Measurements from ENCODE around the gene AKIP1. TPM values are rescaled to one million over a fixed set of nuclear protein-coding genes. Genes with fewer than 3 reads are reported as not detected.
"Not testable (repeated sequence)": the region's sequence is repeated elsewhere in the genome, so short reads cannot be mapped to it uniquely, and the experiment has no call there.

Gene AKIP1
- total RNA-seq, 1 donor, result 39.1 TPM

GRCh38 chr11:8932564-8933180 is 21.7 kb downstream of the AKIP1 start, which contains the start of gene C11orf16:
Gene C11orf16 (minus strand): TSS chr11:8932947. CDS start chr11:8932308, 639 bp downstream.
- H3K27ac ChIP-seq (ENCODE audit: low read depth, low read length), result no peak within 1 kb of the TSS
- H3K36me3 ChIP-seq (ENCODE audit: insufficient read depth, low read length), result no peaks in the 10 kb centered on the region
- no peak for TF ChIP-seq CTCF (IDR thresholded peaks at IDR 0.05; ENCODE audit: extremely low read depth, low read depth, low read length)
- DNase-seq (ENCODE audit: insufficient read length, low spot score, missing footprints), result no peak
- no peak within 1 kb of the TSS for H3K4me3 ChIP-seq (ENCODE audit: insufficient read depth, low read length)
- peaks cover 12% of the 10 kb centered on the region for H3K4me1 ChIP-seq (ENCODE audit: insufficient read depth, low read length)
- no peaks in the 10 kb centered on the region for H4K20me1 ChIP-seq (ENCODE audit: insufficient read depth, low read length)
- H3K9me3 ChIP-seq (ENCODE audit: low read depth, low read length), result no peaks in the 10 kb centered on the region
- H2AFZ ChIP-seq (ENCODE audit: low read length), result peak within 1 kb of the TSS; percentile 11
- no peaks in the 10 kb centered on the region for H3K79me2 ChIP-seq (ENCODE audit: insufficient read depth, low read length)
- no peaks in the 10 kb centered on the region for H3K27me3 ChIP-seq (ENCODE audit: insufficient read depth, low read length)
- no peak within 1 kb of the TSS for H3K4me2 ChIP-seq (ENCODE audit: insufficient read depth, low read length)

DNA sequence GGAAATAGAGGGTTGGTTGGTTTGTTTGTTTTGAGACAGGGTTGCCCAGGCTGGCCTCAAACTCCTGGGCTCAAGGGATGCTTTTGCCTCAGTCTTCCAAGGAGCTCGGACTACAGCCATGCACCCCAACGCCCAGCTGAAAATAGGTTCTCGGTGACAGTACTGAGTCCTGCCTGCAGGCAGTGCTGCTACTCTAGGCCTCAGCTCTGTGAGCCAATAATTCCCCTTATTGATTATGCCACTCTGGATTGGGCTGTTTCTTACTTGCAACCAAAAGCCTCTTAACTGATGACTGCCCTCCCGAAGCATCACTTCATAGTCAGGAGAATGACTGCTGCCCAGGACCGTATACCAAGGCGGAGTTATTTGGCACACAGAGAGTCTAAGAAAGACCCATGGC is 22.9 kb downstream of the AKIP1 start:
- no peak overlapping the region for H3K4me3 ChIP-seq (ENCODE audit: insufficient read depth, low read length)
- peaks cover 8% of the 10 kb centered on the region for H3K4me1 ChIP-seq (ENCODE audit: insufficient read depth, low read length)
- H3K27ac ChIP-seq (ENCODE audit: low read depth, low read length), result no peak overlapping the region
- TF ChIP-seq CTCF (IDR thresholded peaks at IDR 0.05; ENCODE audit: extremely low read depth, low read depth, low read length), result peak; percentile 22
- H3K9me3 ChIP-seq (ENCODE audit: low read depth, low read length), result no peaks in the 10 kb centered on the region
- H2AFZ ChIP-seq (ENCODE audit: low read length), result peak overlapping the region; percentile 11
- no peak overlapping the region for H3K4me2 ChIP-seq (ENCODE audit: insufficient read depth, low read length)
- H3K27me3 ChIP-seq (ENCODE audit: insufficient read depth, low read length), result no peaks in the 10 kb centered on the region
- no peaks in the 10 kb centered on the region for H3K36me3 ChIP-seq (ENCODE audit: insufficient read depth, low read length)
- no peaks in the 10 kb centered on the region for H4K20me1 ChIP-seq (ENCODE audit: insufficient read depth, low read length)
- DNase-seq (ENCODE audit: insufficient read length, low spot score, missing footprints), result no peak
- H3K79me2 ChIP-seq (ENCODE audit: insufficient read depth, low read length), result no peaks in the 10 kb centered on the region

- Histone ChIP-seq H2AFZ (ENCODE audit: low read length) (no peak overlapping the region), H3K36me3 (ENCODE audit: insufficient read depth, low read length) (no peaks in the 10 kb centered on the region), H3K27ac (ENCODE audit: low read depth, low read length) (no peak overlapping the region)
Measured at GRCh38 chr11:8934742-8935488, 23.9 kb downstream of the AKIP1 start.

GRCh38 chr11:8935789-8936188 is 24.8 kb downstream of the AKIP1 start:
- not testable (repeated sequence) for DNase-seq (ENCODE audit: insufficient read length, low spot score, missing footprints); H2AFZ ChIP-seq (ENCODE audit: low read length); H3K27me3 ChIP-seq (ENCODE audit: insufficient read depth, low read length); H3K27ac ChIP-seq (ENCODE audit: low read depth, low read length); H3K79me2 ChIP-seq (ENCODE audit: insufficient read depth, low read length); H4K20me1 ChIP-seq (ENCODE audit: insufficient read depth, low read length); H3K4me1 ChIP-seq (ENCODE audit: insufficient read depth, low read length); H3K4me3 ChIP-seq (ENCODE audit: insufficient read depth, low read length); H3K9me3 ChIP-seq (ENCODE audit: low read depth, low read length); H3K36me3 ChIP-seq (ENCODE audit: insufficient read depth, low read length); H3K4me2 ChIP-seq (ENCODE audit: insufficient read depth, low read length)

More at GRCh38 chr11:8934742-8935488, 23.9 kb downstream of the AKIP1 start:
- no peaks in the 10 kb centered on the region for H3K9me3 ChIP-seq (ENCODE audit: low read depth, low read length)
- H3K27me3 ChIP-seq (ENCODE audit: insufficient read depth, low read length), result no peaks in the 10 kb centered on the region
- TF ChIP-seq CTCF (IDR thresholded peaks at IDR 0.05; ENCODE audit: extremely low read depth, low read depth, low read length), result no peak
- no peaks in the 10 kb centered on the region for H3K79me2 ChIP-seq (ENCODE audit: insufficient read depth, low read length)
- DNase-seq (ENCODE audit: insufficient read length, low spot score, missing footprints), result peak; percentile 89
- no peaks in the 10 kb centered on the region for H4K20me1 ChIP-seq (ENCODE audit: insufficient read depth, low read length)
- H3K4me2 ChIP-seq (ENCODE audit: insufficient read depth, low read length), result peak overlapping the region; percentile 48
- H3K4me3 ChIP-seq (ENCODE audit: insufficient read depth, low read length), result no peak overlapping the region
- peaks cover 8% of the 10 kb centered on the region for H3K4me1 ChIP-seq (ENCODE audit: insufficient read depth, low read length)

All from osteoblast (primary cell).